22Rv1 (cell line): ENCODE results near the gene NPHP4.

Experiments used
- H3K27ac ChIP-seq: fragments of 450-650 bp; 2 replicates; pipeline ENCODE4 v1.5.1; 2017
- CTCF ChIP-seq: fragments of 450-650 bp; IDR thresholded peaks from 2 replicates; pipeline ENCODE4 v1.5.1; 2017; ENCODE audit warnings: mild to moderate bottlenecking
- ZFX ChIP-seq: fragments of 450-650 bp; IDR thresholded peaks from 2 replicates; pipeline ENCODE4 v1.6.1; 2017; ENCODE audit warnings: antibody characterized with exemption, borderline replicate concordance

Gene NPHP4

GRCh38 chr1:5956022-5956830 is 36.0 kb downstream of the NPHP4 start:
- no peak overlapping the region for H3K27ac ChIP-seq
- no peak for TF ChIP-seq CTCF
- no peak for TF ChIP-seq ZFX

- TF ChIP-seq ZFX (no peak), CTCF (no peak)
- no peak overlapping the region for H3K27ac ChIP-seq
Measured at GRCh38 chr1:5955479-5955977, 36.7 kb downstream of the NPHP4 start.

DNA sequence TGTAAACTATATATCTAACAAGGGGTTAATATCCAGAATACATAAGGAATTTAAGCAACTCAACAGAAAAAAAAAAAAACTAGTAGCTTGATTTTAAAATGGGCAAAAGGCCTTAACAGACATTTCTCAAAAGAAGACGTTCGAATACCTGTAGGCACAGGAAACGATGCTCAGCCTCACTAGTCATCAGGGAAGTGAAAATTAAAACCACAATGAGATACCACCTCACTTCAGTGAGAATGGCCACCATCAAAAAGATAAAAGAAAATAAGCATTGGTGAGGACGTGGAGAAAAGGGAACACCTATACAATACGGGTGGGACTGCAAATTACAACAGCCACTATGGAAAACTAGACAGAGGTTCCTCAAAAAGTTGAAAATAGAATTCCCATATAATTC is 37.3 kb downstream of the NPHP4 start:
- TF ChIP-seq CTCF (no peak), ZFX (no peak)
- H3K27ac ChIP-seq = no peak overlapping the region

- H3K27ac ChIP-seq = no peak overlapping the region
- TF ChIP-seq CTCF (no peak), ZFX (no peak)
Measured at GRCh38 chr1:5953386-5953785, 38.8 kb downstream of the NPHP4 start.

DNA sequence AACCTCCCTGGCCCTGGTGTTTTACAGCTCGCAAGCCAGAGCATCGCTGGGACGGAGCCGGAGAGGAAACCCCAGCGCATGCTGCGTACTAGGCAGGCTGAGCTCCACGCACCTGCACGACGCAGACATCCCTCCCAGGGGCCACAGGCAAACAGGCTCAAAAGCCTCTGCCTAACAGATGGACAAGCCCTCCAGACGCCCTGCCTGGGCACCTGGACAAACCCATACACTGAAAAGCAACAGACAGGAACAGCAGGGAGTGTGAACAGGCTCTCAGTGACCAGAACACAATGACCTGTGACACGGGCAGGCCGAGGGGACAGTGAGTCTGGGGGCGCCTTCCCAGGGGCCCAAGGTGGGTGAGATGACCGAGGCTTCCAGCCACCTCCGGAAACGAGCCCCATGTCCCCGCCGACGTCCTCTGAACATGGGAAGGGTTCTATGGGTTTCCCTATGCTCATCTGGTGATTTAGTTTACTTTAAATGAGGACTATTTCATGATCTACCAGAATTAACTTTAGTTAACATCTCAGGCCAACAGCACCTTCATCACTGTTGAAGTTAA is 40.3 kb downstream of the NPHP4 start:
- H3K27ac ChIP-seq = no peak overlapping the region
- TF ChIP-seq ZFX = no peak
- TF ChIP-seq CTCF = no peak

- TF ChIP-seq ZFX (no peak), CTCF (no peak)
- no peak overlapping the region for H3K27ac ChIP-seq
Measured at GRCh38 chr1:5950994-5951785, 41.0 kb downstream of the NPHP4 start.
